ENCODE data around the gene SMG6. TPM values are rescaled to one million over a fixed set of nuclear protein-coding genes. Genes with fewer than 3 reads are reported as not detected.

SMG6 gene
- total and polyA plus RNA-seq, 8 donors, result 27.7 to 42.2 (median 38.5) TPM

GRCh38 chr17:2107506-2107905 lies 196.1 kb downstream of the SMG6 start:
- intact Hi-C loops (cut with DNase I), result no loop called here
- H3K27ac ChIP-seq, result no peak overlapping the region
- H3K4me1 ChIP-seq, result peaks cover 0 to 6% of the 10 kb centered on the region in 2 donors
- H3K4me3 ChIP-seq, result no peak overlapping the region
- no peak for ATAC-seq
- no peaks in the 10 kb centered on the region for H3K9me3 ChIP-seq
- peak in 1 of 4 donors; percentile 12 for DNase-seq
- H3K27me3 ChIP-seq, result no peaks in the 10 kb centered on the region
- no peaks in the 10 kb centered on the region for H3K36me3 ChIP-seq
- no peak for TF ChIP-seq CTCF (IDR thresholded peaks at IDR 0.05)

GRCh38 chr17:2107050-2107449 lies 196.5 kb downstream of the SMG6 start:
- Histone ChIP-seq H3K9me3 (no peaks in the 10 kb centered on the region), H3K27ac (no peak overlapping the region), H3K4me1 (peaks cover 0 to 1% of the 10 kb centered on the region in 2 donors), H3K4me3 (no peak overlapping the region), H3K27me3 (no peaks in the 10 kb centered on the region), H3K36me3 (no peaks in the 10 kb centered on the region)
- TF ChIP-seq CTCF (IDR thresholded peaks at IDR 0.05), result no peak
- no peak for ATAC-seq
- intact Hi-C loops (cut with DNase I), result no loop called here
- no peak for DNase-seq

DNA sequence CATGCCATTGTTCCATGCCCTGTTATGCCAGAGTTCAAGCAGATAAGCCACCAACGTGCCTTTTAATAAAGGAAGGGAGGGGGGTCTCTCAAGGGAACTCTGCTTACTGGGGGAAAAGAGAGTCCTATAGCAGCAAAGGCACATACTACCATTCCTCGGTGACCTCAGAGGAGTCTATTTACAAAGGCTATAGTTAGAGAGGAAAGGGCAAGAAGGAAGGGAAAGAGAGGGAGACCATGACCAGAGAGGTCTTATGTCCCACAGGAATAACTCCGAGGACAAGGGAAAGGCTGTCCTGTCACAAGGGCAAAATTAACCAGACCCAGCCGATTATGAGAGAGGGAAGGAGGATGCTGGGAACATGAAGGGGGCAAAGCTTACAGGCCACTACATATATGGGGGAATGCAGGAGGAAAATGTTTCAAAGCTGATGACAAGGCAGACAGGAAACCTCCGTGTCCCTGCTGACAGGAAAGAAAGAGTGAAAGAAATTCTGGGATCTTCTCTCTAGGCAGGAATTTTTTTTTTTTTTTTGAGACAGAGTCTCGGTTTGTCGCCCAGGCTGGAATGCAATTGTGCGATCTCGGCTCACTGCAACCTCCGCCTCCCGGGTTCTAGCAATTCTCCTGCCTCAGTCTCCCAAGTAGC lies 197.2 kb downstream of the SMG6 start:
- Histone ChIP-seq H3K4me3 (no peak overlapping the region), H3K4me1 (peaks cover 1 to 5% of the 10 kb centered on the region in 2 donors), H3K27me3 (no peaks in the 10 kb centered on the region), H3K36me3 (no peaks in the 10 kb centered on the region), H3K9me3 (no peaks in the 10 kb centered on the region), H3K27ac (peak overlapping the region in 1 of 2 donors; percentile 7)
- TF ChIP-seq CTCF (IDR thresholded peaks at IDR 0.05), result no peak
- DNase-seq (peak in 1 of 4 donors; percentile 3), ATAC-seq (no peak)
- intact Hi-C loops (cut with DNase I), result no loop called here

DNA sequence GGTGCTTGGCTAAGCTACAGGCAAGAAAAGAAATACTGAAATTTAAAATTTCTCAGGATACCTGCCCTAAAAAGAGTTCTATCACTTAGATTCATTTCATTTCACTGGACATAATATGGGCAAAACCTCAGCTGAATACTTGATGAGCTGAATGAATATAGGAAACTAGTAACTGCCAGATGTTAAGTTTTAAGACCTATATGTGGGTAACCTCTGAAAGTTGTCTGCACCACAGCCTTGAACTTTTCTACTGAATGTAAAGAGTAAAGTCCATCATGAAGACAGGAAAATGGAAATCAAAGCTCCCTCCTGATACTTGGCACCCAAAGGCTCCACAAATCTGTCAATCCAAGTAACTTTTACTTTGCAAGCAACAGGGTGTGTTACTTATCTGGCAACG lies 197.9 kb downstream of the SMG6 start:
- intact Hi-C loops (cut with DNase I), result no loop called here
- TF ChIP-seq CTCF (IDR thresholded peaks at IDR 0.05), result no peak
- ATAC-seq (no peak), DNase-seq (no peak)
- Histone ChIP-seq H3K4me1 (peaks cover 6 to 13% of the 10 kb centered on the region in 2 donors), H3K9me3 (no peaks in the 10 kb centered on the region), H3K27ac (no peak overlapping the region), H3K36me3 (no peaks in the 10 kb centered on the region), H3K4me3 (no peak overlapping the region), H3K27me3 (no peaks in the 10 kb centered on the region)

- H3K4me1 ChIP-seq, result peaks cover 6 to 13% of the 10 kb centered on the region in 2 donors
- ATAC-seq (no peak), DNase-seq (peak in 1 of 4 donors; percentile 5)
- no peak overlapping the region for H3K4me3 ChIP-seq
- H3K9me3 ChIP-seq, result no peaks in the 10 kb centered on the region
- intact Hi-C loops (cut with DNase I), result no loop called here
- no peak overlapping the region for H3K27ac ChIP-seq
- TF ChIP-seq CTCF (IDR thresholded peaks at IDR 0.05), result no peak
- H3K36me3 ChIP-seq, result no peaks in the 10 kb centered on the region
- H3K27me3 ChIP-seq, result no peaks in the 10 kb centered on the region
Observed at GRCh38 chr17:2102931-2103809, 200.4 kb downstream of the SMG6 start.

All from left lung (tissue), 10 donors.